ENCODE measurements around the gene NBEAL2. TPM values are rescaled to one million over a fixed set of nuclear protein-coding genes. Genes with fewer than 3 reads are reported as not detected.

The NBEAL2 gene
- total RNA-seq, 1 experiment from 2014 or later = 0.95 TPM

- no peak for DNase-seq
- Histone ChIP-seq H3K4me3 (no peak overlapping the region), H3K27ac (no peak overlapping the region), H3K4me1 (no peaks in the 10 kb centered on the region), H3K36me3 (no peaks in the 10 kb centered on the region), H3K27me3 (no peaks in the 10 kb centered on the region), H3K9me3 (replicated peaks) (no peaks in the 10 kb centered on the region)
These were observed 22.9 kb downstream of the NBEAL2 start for GRCh38 chr3:47002171-47003055.

DNA sequence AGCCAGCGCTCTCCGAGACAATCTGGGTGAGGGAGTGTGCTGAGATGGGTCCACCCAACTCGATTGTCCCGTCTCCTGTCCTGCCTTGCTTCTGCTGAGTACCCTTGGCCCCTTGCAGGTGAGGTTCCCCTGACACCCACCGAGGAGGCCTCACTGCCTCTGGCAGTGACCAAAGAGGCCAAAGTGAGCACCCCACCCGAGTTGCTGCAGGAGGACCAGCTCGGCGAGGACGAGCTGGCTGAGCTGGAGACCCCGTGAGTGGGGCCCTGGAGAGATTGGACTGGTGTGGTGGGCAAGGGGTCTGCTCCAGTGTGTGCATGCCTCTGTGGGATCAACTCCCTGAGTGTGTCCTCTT, 23.6 kb downstream of the NBEAL2 start:
- Histone ChIP-seq H3K27me3 (no peaks in the 10 kb centered on the region), H3K9me3 (replicated peaks) (no peaks in the 10 kb centered on the region), H3K4me1 (no peaks in the 10 kb centered on the region), H3K27ac (no peak overlapping the region), H3K36me3 (no peaks in the 10 kb centered on the region), H3K4me3 (no peak overlapping the region)
- no peak for DNase-seq

GRCh38 chr3:47003461-47004368, 24.2 kb downstream of the NBEAL2 start:
- H3K4me3 ChIP-seq = no peak overlapping the region
- no peak for DNase-seq

DNA sequence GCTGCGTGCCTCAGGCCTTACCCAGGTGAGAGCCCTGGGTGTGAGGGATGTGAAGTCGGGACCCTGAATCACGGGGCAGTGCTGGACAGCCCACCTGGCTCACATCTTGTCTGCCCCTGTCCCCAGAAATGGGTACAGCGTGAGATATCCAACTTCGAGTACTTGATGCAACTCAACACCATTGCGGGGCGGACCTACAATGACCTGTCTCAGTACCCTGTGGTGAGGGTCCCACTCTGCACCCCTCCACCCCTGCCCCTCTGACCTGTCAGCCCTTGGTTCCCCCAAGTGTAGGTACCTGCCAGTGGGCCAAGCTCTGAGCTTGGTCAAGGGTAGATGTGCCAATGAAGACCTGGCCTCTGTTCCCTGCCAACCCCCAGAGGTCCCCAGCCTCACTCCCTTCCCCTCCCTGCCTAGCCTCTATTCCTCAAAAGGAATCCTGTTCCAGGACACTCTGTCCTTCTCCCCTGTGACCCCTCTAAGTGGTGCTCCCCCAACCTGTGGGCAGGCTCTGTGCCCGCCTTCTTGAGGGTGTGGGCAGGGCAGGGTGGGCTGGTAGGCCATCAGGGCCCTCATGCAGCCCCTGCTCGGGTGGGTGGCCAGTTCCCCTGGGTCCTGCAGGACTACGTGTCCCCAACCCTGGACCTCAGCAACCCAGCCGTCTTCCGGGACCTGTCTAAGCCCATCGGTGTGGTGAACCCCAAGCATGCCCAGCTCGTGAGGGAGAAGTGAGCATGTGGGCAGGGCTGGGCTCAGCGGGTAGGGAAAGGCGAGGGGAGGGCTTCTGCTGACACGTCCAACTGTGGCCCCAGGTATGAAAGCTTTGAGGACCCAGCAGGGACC, 25.1 kb downstream of the NBEAL2 start:
- DNase-seq = no peak
- no peaks in the 10 kb centered on the region for H3K27me3 ChIP-seq
- H3K4me1 ChIP-seq = no peaks in the 10 kb centered on the region

More at GRCh38 chr3:47003461-47004368, 24.2 kb downstream of the NBEAL2 start:
- no peaks in the 10 kb centered on the region for H3K36me3 ChIP-seq
- no peak overlapping the region for H3K27ac ChIP-seq
- no peaks in the 10 kb centered on the region for H3K27me3 ChIP-seq
- no peaks in the 10 kb centered on the region for H3K4me1 ChIP-seq
- no peaks in the 10 kb centered on the region for H3K9me3 ChIP-seq (replicated peaks)

GRCh38 chr3:47005212-47006144, 26.0 kb downstream of the NBEAL2 start:
- no peak for DNase-seq

More for the DNA sequence above, 25.1 kb downstream of the NBEAL2 start:
- H3K9me3 ChIP-seq (replicated peaks) = no peaks in the 10 kb centered on the region
- no peaks in the 10 kb centered on the region for H3K36me3 ChIP-seq
- H3K27ac ChIP-seq = no peak overlapping the region
- H3K4me3 ChIP-seq = no peak overlapping the region

GRCh38 chr3:47006145-47006651, 26.7 kb downstream of the NBEAL2 start:
- DNase-seq = no peak
- no peaks in the 10 kb centered on the region for H3K4me1 ChIP-seq
- no peaks in the 10 kb centered on the region for H3K9me3 ChIP-seq (replicated peaks)
- H3K36me3 ChIP-seq = no peaks in the 10 kb centered on the region
- no peaks in the 10 kb centered on the region for H3K27me3 ChIP-seq
- no peak overlapping the region for H3K4me3 ChIP-seq
- no peak overlapping the region for H3K27ac ChIP-seq

More at GRCh38 chr3:47005212-47006144, 26.0 kb downstream of the NBEAL2 start:
- Histone ChIP-seq H3K27me3 (no peaks in the 10 kb centered on the region), H3K9me3 (replicated peaks) (no peaks in the 10 kb centered on the region), H3K4me1 (no peaks in the 10 kb centered on the region), H3K27ac (no peak overlapping the region), H3K4me3 (no peak overlapping the region), H3K36me3 (no peaks in the 10 kb centered on the region)

DNA sequence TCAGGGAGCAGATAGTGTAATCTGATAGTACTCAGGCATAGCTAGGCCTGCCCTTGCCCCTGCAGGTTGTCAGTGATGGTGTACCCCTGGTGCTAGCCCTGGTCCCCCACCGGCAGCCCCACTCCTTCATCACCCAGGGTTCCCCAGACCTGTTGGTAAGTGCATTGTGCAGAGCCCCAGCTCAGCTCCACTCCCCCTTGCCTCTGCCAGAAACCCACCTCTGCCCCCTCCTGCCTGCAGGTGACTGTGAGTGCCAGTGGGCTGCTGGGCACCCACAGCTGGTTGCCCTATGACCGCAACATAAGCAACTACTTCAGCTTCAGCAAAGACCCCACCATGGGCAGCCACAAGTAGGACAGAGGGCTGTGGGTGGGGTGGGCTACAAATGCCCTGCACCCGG, 27.5 kb downstream of the NBEAL2 start:
- no peak overlapping the region for H3K4me3 ChIP-seq
- H3K9me3 ChIP-seq (replicated peaks) = no peaks in the 10 kb centered on the region

DNA sequence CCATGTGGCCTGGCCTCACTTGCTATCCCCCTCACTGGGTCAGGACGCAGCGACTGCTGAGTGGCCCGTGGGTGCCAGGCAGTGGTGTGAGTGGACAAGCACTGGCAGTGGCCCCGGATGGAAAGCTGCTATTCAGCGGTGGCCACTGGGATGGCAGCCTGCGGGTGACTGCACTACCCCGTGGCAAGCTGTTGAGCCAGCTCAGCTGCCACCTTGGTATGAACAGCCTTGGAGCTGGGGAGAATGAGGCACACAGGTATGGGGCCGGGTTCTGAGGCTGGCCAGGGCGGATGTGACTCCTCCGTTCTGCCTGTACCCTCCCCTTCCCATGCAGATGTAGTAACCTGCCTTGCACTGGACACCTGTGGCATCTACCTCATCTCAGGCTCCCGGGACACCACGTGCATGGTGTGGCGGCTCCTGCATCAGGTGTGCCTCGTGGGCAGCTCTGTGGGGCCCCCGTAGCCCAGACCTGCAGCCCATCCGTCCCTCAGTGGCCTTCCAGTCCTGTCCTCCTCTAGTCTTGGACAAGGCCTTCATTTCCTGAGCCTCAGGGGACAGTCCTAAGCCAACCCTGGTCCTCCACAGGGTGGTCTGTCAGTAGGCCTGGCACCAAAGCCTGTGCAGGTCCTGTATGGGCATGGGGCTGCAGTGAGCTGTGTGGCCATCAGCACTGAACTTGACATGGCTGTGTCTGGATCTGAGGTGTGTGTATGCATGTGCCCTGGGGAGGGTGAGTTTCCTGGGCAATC, 28.2 kb downstream of the NBEAL2 start:
- H3K9me3 ChIP-seq (replicated peaks) = no peaks in the 10 kb centered on the region
- H3K27me3 ChIP-seq = no peaks in the 10 kb centered on the region
- H3K36me3 ChIP-seq = no peaks in the 10 kb centered on the region
- no peak overlapping the region for H3K27ac ChIP-seq
- H3K4me3 ChIP-seq = no peak overlapping the region
- no peaks in the 10 kb centered on the region for H3K4me1 ChIP-seq
- no peak for DNase-seq

More for the DNA sequence above, 27.5 kb downstream of the NBEAL2 start:
- Histone ChIP-seq H3K4me1 (no peaks in the 10 kb centered on the region), H3K27ac (no peak overlapping the region), H3K36me3 (no peaks in the 10 kb centered on the region), H3K27me3 (no peaks in the 10 kb centered on the region)
- DNase-seq = no peak

- Histone ChIP-seq H3K36me3 (no peaks in the 10 kb centered on the region), H3K4me1 (no peaks in the 10 kb centered on the region), H3K9me3 (replicated peaks) (no peaks in the 10 kb centered on the region), H3K27ac (no peak overlapping the region), H3K4me3 (no peak overlapping the region), H3K27me3 (no peaks in the 10 kb centered on the region)
- no peak for DNase-seq
These were observed 28.8 kb downstream of the NBEAL2 start for GRCh38 chr3:47008234-47008796.

GRCh38 chr3:47008851-47009224, 29.4 kb downstream of the NBEAL2 start:
- no peak for DNase-seq
- Histone ChIP-seq H3K36me3 (no peaks in the 10 kb centered on the region), H3K4me1 (no peaks in the 10 kb centered on the region), H3K27me3 (no peaks in the 10 kb centered on the region), H3K27ac (no peak overlapping the region), H3K4me3 (peak overlapping the region; percentile 61), H3K9me3 (replicated peaks) (no peaks in the 10 kb centered on the region)

GRCh38 chr3:47009225-47010110, 30.0 kb downstream of the NBEAL2 start:
- no peaks in the 10 kb centered on the region for H3K9me3 ChIP-seq (replicated peaks)
- no peaks in the 10 kb centered on the region for H3K27me3 ChIP-seq
- H3K4me1 ChIP-seq = no peaks in the 10 kb centered on the region
- peak overlapping the region; percentile 68 for H3K27ac ChIP-seq
- DNase-seq = peak; percentile 88 to 89
- H3K36me3 ChIP-seq = no peaks in the 10 kb centered on the region
- peak overlapping the region; percentile 61 for H3K4me3 ChIP-seq
